ENCODE data around the gene MRM3. TPM values are rescaled to one million over a fixed set of nuclear protein-coding genes. Genes with fewer than 3 reads are reported as not detected.

Gene MRM3
- total and polyA plus RNA-seq, 2 of the 4 experiments (the other 2 are of a cell fraction): 9.0 to 15.2 TPM

- H3K18ac ChIP-seq (ENCODE audit: low read depth, low read length): no peak overlapping the region
- no peak overlapping the region for H4K8ac ChIP-seq (ENCODE audit: low read depth in 2 of 2, low read length in 2 of 2)
- H3K27me3 ChIP-seq (ENCODE audit: control insufficient read depth, insufficient read depth, low read length): no peaks in the 10 kb centered on the region
- H2AK9ac ChIP-seq (replicated peaks; ENCODE audit: low read depth, low read length, poor library complexity): peak overlapping the region; percentile 42
- H3K79me1 ChIP-seq (ENCODE audit: low read depth in 1 of 2, low read length in 2 of 2): peaks cover 12 to 29% of the 10 kb centered on the region in 2 experiments
- no peak overlapping the region for H2BK20ac ChIP-seq (ENCODE audit: low read depth, low read length)
- H2BK5ac ChIP-seq (ENCODE audit: low read depth, low read length, poor library complexity, severe bottlenecking): no peak overlapping the region
- H4K20me1 ChIP-seq (ENCODE audit: insufficient read depth, low read length): peaks cover 43% of the 10 kb centered on the region
- ChIA-PET CTCF (interaction anchor here (0.6 kb wide), 1 partner anchor 165 kb away, joined by 3 read pairs; the partner anchor contains the start of gene NXN), POLR2A (ENCODE audit: unreplicated experiment) (no interaction called here)
- H3K4me2 ChIP-seq (ENCODE audit: low read depth, low read length): no peak overlapping the region
- TF ChIP-seq SMC3 (IDR thresholded peaks at IDR 0.05; ENCODE audit: low read depth, low read length) (no peak), CEBPB (IDR thresholded peaks at IDR 0.05; ENCODE audit: low read depth, low read length) (no peak), BHLHE40 (IDR thresholded peaks at IDR 0.05; ENCODE audit: low read depth, low read length) (no peak), MAZ (IDR thresholded peaks at IDR 0.05; ENCODE audit: borderline replicate concordance, low read depth, low read length) (no peak), POLR2A (IDR thresholded peaks at IDR 0.05; ENCODE audit: low read depth, low read length) (no peak), CTCF (conservative IDR thresholded peaks at IDR 0.05; ENCODE audit: low read depth, low read length) (no peak), USF2 (IDR thresholded peaks at IDR 0.05; ENCODE audit: low read depth, low read length) (no peak), ELK1 (IDR thresholded peaks at IDR 0.05; ENCODE audit: borderline replicate concordance, low read depth, low read length) (no peak), CHD1 (IDR thresholded peaks at IDR 0.05; ENCODE audit: low read depth, low read length) (no peak), NFE2L2 (IDR thresholded peaks at IDR 0.05; ENCODE audit: low read depth, low read length) (no peak), RAD21 (IDR thresholded peaks at IDR 0.05; ENCODE audit: low read length) (no peak), MXI1 (IDR thresholded peaks at IDR 0.05; ENCODE audit: borderline replicate concordance, low read depth, low read length) (no peak), RFX5 (IDR thresholded peaks at IDR 0.05; ENCODE audit: low read depth, low read length) (no peak)
- no peak overlapping the region for H3K4me3 ChIP-seq (ENCODE audit: insufficient read depth, low read depth, low read length)
- H3K9me1 ChIP-seq (ENCODE audit: insufficient read depth, low read length): peaks cover 14% of the 10 kb centered on the region; the same call in 1 of the 2 replicates
- no peaks in the 10 kb centered on the region for H3K4me1 ChIP-seq (ENCODE audit: control insufficient read depth, insufficient read depth, low read length)
- no peak for DNase-seq
- H3K14ac ChIP-seq (replicated peaks; ENCODE audit: low read depth, low read length): no peak overlapping the region
- no peak overlapping the region for H3K56ac ChIP-seq (ENCODE audit: extremely low read depth, insufficient read depth, low read length)
- H2BK120ac ChIP-seq (ENCODE audit: low read depth, low read length): no peak overlapping the region
- no peaks in the 10 kb centered on the region for H3K9me3 ChIP-seq (ENCODE audit: control insufficient read depth, insufficient read depth, low read length)
- ATAC-seq (ENCODE audit: low read depth): 0 out of 2 replicates have a peak, but pooled peaks have one; percentile 6
- no peak overlapping the region for H2BK15ac ChIP-seq (ENCODE audit: low read depth, low read length)
- 100% methylated on average over 4 of the region's 20 CpGs; no CpG with 5 or more reads in 1 of the 2 experiments for WGBS, 2 experiments (ENCODE audit: extremely low coverage in 2 of 2, insufficient read length in 1 of 2)
- H4K5ac ChIP-seq (ENCODE audit: low read depth, low read length): no peak overlapping the region
- no peak overlapping the region for H3K9ac ChIP-seq (ENCODE audit: low read depth, low read length)
- peaks cover 64% of the 10 kb centered on the region for H3K36me3 ChIP-seq (ENCODE audit: control insufficient read depth, insufficient read depth, low read length)
- H3K27ac ChIP-seq (ENCODE audit: insufficient read depth, low read length): no peak overlapping the region
- in situ Hi-C loops (cut with MboI; ENCODE audit: low sequenced_read_pairs) (no loop called here), dilution Hi-C loops (cut with HindIII; ENCODE audit: low sequenced_read_pairs, unreplicated experiment) (no loop called here), intact Hi-C loops (cut with micrococcal nuclease) (no loop called here)
- no peak overlapping the region for H3K4ac ChIP-seq (ENCODE audit: low read depth, low read length)
- H2AK5ac ChIP-seq (ENCODE audit: low read depth, low read length): no peak overlapping the region
- H3K23ac ChIP-seq (ENCODE audit: low read depth, low read length): no peak overlapping the region
- peak overlapping the region; percentile 14 for H2AFZ ChIP-seq (replicated peaks; ENCODE audit: low read length, poor library complexity)
- no peak overlapping the region for H4K91ac ChIP-seq (ENCODE audit: insufficient read depth, low read depth, low read length)
- BruUV-seq (replicated peaks): no TSS peak
Measured at GRCh38 chr17:814371-814770, 32.2 kb downstream of the MRM3 start.

All from IMR-90 (cell line).